PC-3 (cell line): ENCODE results near the gene AEBP1.

Source experiments
- EZH2 ChIP-seq: fragments of 300-600 bp; sonication (generic); IDR thresholded peaks from one replicate; pipeline ENCODE4 v1.6.1; 2017; ENCODE audit warnings: antibody characterized with exemption, mild to moderate bottlenecking, low read length; ENCODE audit not compliant: unreplicated experiment
- EZH2phosphoT487 ChIP-seq: fragments of 300-600 bp; sonication (generic); IDR thresholded peaks from 2 replicates; pipeline ENCODE4 v1.6.1; 2018; ENCODE audit warnings: mild to moderate bottlenecking, antibody characterized with exemption, low read length, borderline replicate concordance
- TF ChIP-seq, protein P1 (sequence below): fragments of 300-600 bp; sonication (generic); conservative IDR thresholded peaks from 2 replicates; pipeline ENCODE4 v1.5.1; 2017; ENCODE audit warnings: antibody characterized with exemption, low read depth, mild to moderate bottlenecking, low read length

DNA sequence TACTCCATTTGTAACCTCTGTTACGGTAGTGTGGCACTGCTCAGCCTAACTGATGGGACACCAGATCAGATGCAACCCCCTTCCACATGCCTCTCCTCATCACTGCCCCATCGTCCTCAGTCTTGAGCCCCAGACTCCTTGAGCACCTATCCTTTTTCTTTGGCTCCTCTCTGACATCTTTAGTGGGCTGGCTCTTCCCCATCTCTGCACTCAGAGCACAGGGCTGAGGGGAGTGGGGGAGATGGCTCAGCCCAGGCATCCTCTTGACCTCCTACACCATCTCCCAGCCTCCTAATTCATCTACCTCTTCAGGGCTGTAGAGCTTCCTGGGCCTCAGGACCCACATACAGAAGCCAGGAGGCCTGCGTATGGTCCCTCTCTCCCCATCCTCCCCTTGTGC lies 20.3 kb upstream of the AEBP1 start:
- TF ChIP-seq, protein P1, sequence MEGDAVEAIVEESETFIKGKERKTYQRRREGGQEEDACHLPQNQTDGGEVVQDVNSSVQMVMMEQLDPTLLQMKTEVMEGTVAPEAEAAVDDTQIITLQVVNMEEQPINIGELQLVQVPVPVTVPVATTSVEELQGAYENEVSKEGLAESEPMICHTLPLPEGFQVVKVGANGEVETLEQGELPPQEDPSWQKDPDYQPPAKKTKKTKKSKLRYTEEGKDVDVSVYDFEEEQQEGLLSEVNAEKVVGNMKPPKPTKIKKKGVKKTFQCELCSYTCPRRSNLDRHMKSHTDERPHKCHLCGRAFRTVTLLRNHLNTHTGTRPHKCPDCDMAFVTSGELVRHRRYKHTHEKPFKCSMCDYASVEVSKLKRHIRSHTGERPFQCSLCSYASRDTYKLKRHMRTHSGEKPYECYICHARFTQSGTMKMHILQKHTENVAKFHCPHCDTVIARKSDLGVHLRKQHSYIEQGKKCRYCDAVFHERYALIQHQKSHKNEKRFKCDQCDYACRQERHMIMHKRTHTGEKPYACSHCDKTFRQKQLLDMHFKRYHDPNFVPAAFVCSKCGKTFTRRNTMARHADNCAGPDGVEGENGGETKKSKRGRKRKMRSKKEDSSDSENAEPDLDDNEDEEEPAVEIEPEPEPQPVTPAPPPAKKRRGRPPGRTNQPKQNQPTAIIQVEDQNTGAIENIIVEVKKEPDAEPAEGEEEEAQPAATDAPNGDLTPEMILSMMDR = no peak
- TF ChIP-seq EZH2 (no peak), EZH2phosphoT487 (no peak)
